Activated naive CD8-positive, alpha-beta T cell (primary cell): ENCODE results near the gene PIK3R3.
"Not testable (repeated sequence)": the region's sequence is repeated elsewhere in the genome, so short reads cannot be mapped to it uniquely, and the experiment has no call there.

ENCODE experiments used
- H3K27ac Mint-ChIP-seq: one replicate; pipeline ENCODE4 v1.8.0; 2021; ENCODE audit warnings: mixed read lengths
- H3K27me3 Mint-ChIP-seq: one replicate; pipeline ENCODE4 v1.8.0; 2021; ENCODE audit warnings: mixed read lengths
- H3K36me3 Mint-ChIP-seq: one replicate; pipeline ENCODE4 v1.8.0; 2021; ENCODE audit warnings: mixed read lengths
- H3K4me1 Mint-ChIP-seq: one replicate; pipeline ENCODE4 v1.8.0; 2021; ENCODE audit warnings: low read depth, mixed read lengths
- H3K4me3 Mint-ChIP-seq: one replicate; pipeline ENCODE4 v1.8.0; 2021; ENCODE audit warnings: mild to moderate bottlenecking, mixed read lengths
- H3K9me3 Mint-ChIP-seq: one replicate; pipeline ENCODE4 v1.8.0; 2021; ENCODE audit warnings: low read depth, mixed read lengths

The PIK3R3 gene

DNA sequence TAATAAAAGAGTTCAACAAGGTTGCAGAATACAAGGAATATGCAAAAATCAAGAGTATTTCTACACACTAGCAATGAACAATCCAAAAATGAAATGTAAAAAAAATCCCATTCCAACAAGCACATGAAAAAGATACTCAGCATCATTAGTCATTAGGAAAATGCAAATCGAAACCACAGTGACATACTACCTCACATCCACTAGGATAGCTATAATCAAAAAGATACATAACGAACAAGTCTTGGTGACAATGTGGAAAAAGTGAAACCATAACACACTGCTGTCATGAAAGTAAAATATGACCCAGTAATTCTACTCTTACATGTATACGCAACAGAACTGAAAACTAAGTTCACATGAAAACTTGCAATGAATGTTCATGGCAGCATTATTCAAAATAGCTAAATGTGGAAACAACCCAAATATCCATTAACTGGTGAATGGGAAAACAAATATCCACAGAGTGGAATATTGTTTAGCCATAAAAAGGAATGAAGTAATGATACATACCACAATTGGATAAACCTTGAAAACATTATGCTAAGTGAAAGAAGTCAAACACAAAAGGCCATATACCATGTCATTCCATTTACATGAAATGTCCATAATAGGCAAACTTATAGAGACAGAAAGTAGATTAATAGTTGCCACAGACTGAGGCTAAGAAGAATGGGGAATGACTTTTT, 34.3 kb downstream of the PIK3R3 start:
- H3K27me3 Mint-ChIP-seq: no peaks in the 10 kb centered on the region
- H3K4me1 Mint-ChIP-seq: peaks cover 4% of the 10 kb centered on the region
- peaks cover 8% of the 10 kb centered on the region for H3K9me3 Mint-ChIP-seq
- H3K36me3 Mint-ChIP-seq: peaks cover 4% of the 10 kb centered on the region
- peak overlapping the region; percentile 50 for H3K27ac Mint-ChIP-seq
- no peak overlapping the region for H3K4me3 Mint-ChIP-seq

DNA sequence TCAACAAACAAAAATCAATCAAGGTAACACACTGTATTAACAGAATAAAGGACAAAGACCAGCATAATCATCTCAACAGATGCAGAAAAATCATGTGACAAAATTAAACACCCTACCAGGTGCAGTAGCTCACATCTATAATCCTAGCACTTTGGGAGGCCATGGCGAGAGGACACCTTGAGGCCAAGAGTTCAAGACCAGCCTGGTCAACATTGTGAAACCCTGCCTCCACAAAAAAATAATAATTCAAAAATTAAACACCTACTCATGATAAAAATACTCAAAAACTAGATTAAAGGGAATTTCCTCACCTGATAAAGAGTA, 35.3 kb downstream of the PIK3R3 start:
- Mint-ChIP-seq H3K27ac (no peak overlapping the region), H3K27me3 (no peaks in the 10 kb centered on the region), H3K36me3 (peaks cover 4% of the 10 kb centered on the region), H3K4me1 (peaks cover 4% of the 10 kb centered on the region), H3K4me3 (no peak overlapping the region), H3K9me3 (peaks cover 8% of the 10 kb centered on the region)

DNA sequence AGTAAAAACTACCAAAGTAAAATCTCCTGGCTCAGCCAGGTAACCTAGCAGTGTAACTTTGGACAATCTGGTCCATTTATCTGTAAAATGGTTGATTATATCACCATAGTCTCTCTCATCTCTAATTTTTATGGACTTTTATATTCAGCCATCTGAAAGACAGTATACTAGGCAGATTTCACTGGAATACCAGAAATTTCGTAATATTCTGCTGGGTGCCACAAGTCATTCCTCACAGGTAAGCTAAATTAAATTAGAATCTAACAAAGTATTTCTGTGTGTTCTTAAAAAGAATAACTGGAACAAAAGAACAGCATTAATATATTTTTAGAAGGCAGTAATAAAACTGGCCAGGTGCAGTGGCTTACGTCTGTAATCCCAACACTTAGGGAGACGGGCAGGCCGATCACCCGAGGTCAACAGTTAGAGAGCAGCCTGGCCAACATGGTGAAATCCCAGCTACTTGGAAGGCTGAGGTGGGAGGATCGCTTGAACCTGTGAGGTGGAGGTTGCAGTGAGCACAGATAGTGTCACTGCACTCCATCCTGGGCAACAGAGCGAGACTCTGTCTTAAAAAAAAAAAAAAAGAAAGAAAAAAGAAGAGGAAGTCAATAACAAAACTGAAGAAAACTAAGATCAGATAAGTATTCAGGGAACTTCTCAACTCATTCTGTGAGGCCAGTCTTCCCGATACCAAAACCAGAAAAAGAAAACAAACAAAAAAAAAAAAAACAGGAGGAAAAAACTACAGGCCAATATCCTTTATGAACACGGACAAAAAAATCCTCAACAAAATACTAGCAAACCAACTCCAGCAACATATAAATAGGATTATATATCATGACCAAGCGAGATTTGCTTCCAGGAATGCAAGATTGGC, 35.9 kb downstream of the PIK3R3 start:
- Mint-ChIP-seq H3K9me3 (peaks cover 8% of the 10 kb centered on the region), H3K4me1 (peaks cover 4% of the 10 kb centered on the region), H3K27ac (no peak overlapping the region), H3K36me3 (peaks cover 4% of the 10 kb centered on the region), H3K27me3 (no peaks in the 10 kb centered on the region), H3K4me3 (no peak overlapping the region)

DNA sequence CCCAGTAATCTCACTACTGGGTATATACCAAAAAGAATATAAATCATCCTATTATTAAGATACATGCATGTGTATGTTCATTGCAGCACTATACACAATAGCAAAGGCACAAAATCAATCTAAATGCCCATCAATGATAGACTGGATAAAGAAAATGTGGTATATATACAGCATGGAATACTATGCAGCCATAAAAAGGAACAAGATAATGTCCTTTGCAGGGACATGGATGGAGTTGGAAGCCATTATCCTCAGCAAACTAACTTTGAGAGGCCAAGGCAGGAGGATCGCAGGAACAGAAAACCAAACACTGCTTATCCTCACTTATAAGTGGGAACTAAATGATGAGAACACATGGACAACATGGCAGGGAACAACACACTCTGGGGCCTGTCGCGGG, 37.3 kb downstream of the PIK3R3 start:
- not testable (repeated sequence) for H3K36me3 Mint-ChIP-seq, H3K27me3 Mint-ChIP-seq, H3K27ac Mint-ChIP-seq, H3K4me1 Mint-ChIP-seq, H3K4me3 Mint-ChIP-seq, H3K9me3 Mint-ChIP-seq

DNA sequence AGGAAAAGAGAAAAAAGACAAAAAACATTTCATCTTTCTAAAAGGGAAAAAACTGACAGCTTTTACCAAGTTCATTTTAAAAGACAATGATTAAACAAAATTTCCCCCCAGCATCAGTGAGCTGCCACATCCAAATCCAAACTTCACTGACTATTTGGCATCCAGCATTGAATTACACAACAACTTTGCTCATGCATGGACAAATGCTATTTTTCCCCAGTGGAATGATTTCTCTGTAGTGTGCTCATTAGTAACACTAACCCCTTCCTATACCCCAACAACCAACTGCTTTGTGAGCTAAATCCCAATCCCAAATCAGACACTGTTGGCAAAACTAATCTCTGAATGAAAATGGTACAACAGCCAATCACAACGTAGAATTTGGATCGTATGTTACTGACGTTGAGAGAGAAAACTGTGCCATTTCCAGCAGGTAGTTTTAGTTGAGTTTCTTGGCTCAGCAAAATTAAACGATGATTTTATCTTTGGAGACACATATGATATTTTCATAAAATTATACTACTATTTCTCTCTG, 37.9 kb downstream of the PIK3R3 start:
- Mint-ChIP-seq H3K27ac (no peak overlapping the region), H3K36me3 (peaks cover 4% of the 10 kb centered on the region), H3K27me3 (no peaks in the 10 kb centered on the region), H3K9me3 (peaks cover 5% of the 10 kb centered on the region), H3K4me3 (no peak overlapping the region), H3K4me1 (peaks cover 4% of the 10 kb centered on the region)

DNA sequence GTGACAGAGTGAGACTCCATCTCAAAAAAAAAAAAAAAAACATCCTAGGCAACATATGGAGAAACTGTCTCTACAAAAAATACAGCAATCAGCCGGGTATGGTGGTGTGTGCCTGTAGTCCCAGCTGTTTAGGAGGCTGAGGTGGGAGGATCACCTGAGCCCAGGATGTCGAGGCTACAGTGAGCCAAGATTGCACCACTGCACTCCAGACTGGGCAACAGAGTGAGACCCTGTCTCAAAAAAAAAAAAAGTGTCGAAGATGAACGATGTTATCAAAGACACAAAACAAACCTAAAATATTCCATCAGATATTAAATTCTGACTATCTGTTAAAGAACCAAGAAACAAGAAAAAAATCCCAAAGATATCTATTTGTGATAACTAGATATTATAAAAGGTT, 38.6 kb downstream of the PIK3R3 start:
- not testable (repeated sequence) for H3K27me3 Mint-ChIP-seq, H3K36me3 Mint-ChIP-seq, H3K4me1 Mint-ChIP-seq, H3K4me3 Mint-ChIP-seq, H3K27ac Mint-ChIP-seq, H3K9me3 Mint-ChIP-seq

DNA sequence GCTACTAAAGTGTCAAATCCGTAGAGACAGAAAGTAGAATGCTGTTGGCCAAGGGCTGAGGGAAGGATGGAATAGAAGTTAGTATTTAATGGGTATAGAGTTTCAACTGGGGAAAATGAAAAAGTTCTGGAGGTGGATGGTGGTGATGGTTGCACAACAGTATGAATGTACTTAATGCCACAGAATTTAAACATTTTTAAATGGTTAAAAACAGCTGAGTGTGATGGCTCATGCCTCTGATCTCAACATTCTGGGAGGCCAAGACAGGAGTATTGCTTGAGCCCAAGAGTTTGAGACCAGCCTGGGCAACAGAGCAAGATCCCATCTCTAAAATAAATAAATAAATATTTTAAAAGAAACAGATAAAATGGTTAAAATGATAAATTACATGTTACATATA, 44.5 kb downstream of the PIK3R3 start:
- Mint-ChIP-seq H3K36me3 (no peaks in the 10 kb centered on the region), H3K27ac (no peak overlapping the region), H3K4me1 (no peaks in the 10 kb centered on the region), H3K9me3 (no peaks in the 10 kb centered on the region), H3K27me3 (no peaks in the 10 kb centered on the region), H3K4me3 (no peak overlapping the region)

DNA sequence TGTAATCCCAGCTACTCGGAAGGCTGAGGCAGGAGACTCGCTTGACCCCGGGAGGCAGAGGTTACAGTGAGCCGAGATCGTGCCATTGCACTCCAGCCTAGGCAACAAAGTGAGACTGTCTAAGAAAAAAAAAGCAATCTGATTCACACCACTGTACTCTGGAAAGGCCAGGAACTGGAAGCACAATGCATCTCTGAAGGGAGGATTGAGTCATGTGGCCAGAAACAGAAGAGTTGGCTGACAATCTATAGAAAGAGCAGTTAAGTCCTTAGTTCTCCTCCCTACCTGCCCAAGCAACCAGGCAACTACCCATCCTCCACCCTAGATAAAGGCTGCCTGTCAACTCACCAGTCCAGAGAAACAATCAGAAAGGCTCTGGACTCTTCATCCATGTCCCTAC, 45.9 kb downstream of the PIK3R3 start:
- Mint-ChIP-seq H3K4me3 (no peak overlapping the region), H3K27ac (no peak overlapping the region), H3K9me3 (no peaks in the 10 kb centered on the region), H3K36me3 (no peaks in the 10 kb centered on the region), H3K4me1 (no peaks in the 10 kb centered on the region), H3K27me3 (no peaks in the 10 kb centered on the region)

DNA sequence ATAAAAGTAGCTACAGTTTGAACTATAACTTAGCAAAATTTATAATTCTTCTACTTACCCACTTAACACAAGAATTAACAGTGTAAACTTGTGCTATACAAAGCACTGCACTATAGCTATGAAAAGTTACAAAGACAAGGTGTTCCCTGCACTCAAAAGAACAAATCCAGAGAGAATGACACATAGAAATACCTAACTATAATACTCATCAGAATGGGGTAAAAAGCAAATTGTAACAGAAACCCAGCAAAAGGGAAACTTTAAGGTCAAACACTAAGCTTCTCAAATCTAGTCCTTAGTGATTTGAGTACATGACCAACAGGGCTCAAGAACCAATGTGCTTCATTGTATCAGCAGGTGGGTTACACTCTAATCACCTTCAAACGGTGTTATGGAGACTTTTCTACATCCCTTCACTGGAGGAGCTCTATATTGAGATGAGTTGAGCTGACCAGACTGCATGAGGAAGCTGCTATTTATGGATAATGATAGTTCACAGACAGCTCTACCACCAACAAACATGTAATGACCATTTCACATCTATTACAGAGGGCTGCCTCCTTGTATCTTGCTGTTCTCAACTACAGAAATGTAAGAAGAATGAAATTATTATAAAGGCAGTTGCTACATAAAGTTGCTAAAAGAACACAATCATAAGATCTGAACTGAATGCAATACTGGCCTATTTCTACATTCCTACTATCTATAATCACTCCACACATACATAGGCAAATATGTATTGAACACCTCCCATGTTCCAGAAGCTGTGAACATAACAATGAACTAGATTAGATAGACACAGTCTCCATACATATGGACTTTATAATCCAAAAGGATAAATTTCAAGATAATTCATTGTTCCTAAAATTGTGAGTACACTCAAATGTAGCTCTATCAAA, 47.6 kb downstream of the PIK3R3 start:
- Mint-ChIP-seq H3K4me1 (no peaks in the 10 kb centered on the region), H3K4me3 (no peak overlapping the region)

DNA sequence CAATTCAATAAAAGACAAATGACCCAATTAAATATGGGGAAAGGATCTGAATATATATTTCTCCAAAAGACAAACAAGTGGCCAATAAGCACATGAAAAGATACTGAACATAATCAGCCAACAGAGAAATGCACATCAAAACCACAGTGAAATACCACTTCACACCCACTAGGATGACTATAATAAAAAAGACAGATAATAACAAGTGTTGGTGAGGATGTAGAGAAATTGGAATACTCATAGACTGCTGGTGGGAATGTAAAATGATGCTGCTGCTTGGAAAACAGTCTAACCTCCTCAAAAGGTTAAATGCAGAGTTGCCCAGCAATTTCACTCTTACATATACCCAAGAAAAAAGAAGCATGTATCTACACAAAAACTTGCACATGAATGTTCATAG, 48.9 kb downstream of the PIK3R3 start:
- no peak overlapping the region for H3K27ac Mint-ChIP-seq
- H3K4me3 Mint-ChIP-seq: no peak overlapping the region
- no peaks in the 10 kb centered on the region for H3K36me3 Mint-ChIP-seq
- H3K27me3 Mint-ChIP-seq: no peaks in the 10 kb centered on the region
- H3K4me1 Mint-ChIP-seq: no peaks in the 10 kb centered on the region
- H3K9me3 Mint-ChIP-seq: no peaks in the 10 kb centered on the region

More for the DNA sequence above, 47.6 kb downstream of the PIK3R3 start:
- Mint-ChIP-seq H3K9me3 (no peaks in the 10 kb centered on the region), H3K27ac (no peak overlapping the region), H3K27me3 (no peaks in the 10 kb centered on the region), H3K36me3 (no peaks in the 10 kb centered on the region)

DNA sequence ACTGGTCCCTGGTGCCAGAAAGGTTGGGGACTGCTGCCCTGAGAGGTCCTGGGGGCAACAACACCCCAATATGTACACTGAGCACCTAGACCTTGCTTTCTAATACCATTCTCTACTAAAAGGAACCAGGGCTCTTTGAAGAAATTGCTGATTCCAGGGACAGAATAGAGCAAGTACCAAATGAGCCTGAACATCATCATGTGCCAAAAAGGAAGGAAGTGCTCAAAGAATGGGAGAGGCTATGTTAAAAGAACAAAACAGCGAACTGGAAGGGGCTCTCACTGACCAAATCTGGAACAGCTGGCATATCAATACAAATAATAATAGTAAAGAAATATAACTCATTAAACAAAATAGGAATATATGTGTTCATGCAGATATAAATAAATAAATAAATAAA, 50.8 kb downstream of the PIK3R3 start:
- Mint-ChIP-seq H3K27me3 (no peaks in the 10 kb centered on the region), H3K27ac (no peak overlapping the region), H3K4me3 (no peak overlapping the region), H3K36me3 (no peaks in the 10 kb centered on the region), H3K4me1 (no peaks in the 10 kb centered on the region), H3K9me3 (no peaks in the 10 kb centered on the region)

DNA sequence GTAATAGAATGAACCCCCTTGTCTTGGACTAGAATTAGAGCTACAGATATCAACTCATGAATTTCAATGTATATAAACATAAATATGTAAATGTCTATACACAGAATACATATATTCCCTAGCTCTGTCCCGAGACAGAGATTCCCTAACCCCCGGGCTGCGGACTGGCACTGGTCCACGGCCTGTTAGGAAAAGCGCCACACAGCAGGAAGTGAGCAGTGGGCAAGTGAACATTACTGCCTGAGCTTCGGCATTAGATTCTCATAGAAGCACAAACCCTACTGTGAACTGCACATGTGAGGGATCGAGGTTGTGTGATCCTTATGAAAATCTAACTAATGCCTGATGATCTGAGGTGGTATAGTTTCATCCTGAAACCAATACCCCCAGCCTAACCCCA, 51.2 kb downstream of the PIK3R3 start:
- Mint-ChIP-seq H3K27me3 (no peaks in the 10 kb centered on the region), H3K27ac (no peak overlapping the region), H3K9me3 (no peaks in the 10 kb centered on the region), H3K4me1 (no peaks in the 10 kb centered on the region), H3K36me3 (no peaks in the 10 kb centered on the region), H3K4me3 (no peak overlapping the region)

DNA sequence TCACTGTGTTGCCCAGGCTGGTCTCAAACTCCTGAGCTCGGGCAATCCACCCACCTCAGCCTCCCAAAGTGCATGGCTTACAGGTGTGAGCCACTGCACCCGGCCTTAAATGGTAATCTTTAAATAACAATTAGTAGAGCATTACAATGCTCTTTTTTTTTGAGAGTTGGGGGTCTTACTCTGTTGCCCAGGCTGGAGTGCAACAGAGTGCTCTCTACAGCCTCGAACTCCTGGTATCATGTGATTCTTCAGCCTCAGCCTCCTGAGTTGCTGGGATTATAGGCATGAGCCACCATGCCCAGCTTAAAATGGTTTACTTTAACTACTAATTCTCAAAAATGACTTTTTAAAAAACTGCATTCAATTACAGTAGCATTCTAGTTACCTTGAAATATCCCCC, 52.2 kb downstream of the PIK3R3 start:
- H3K36me3 Mint-ChIP-seq: no peaks in the 10 kb centered on the region
- no peaks in the 10 kb centered on the region for H3K4me1 Mint-ChIP-seq
- no peaks in the 10 kb centered on the region for H3K9me3 Mint-ChIP-seq
- no peak overlapping the region for H3K27ac Mint-ChIP-seq
- no peaks in the 10 kb centered on the region for H3K27me3 Mint-ChIP-seq
- no peak overlapping the region for H3K4me3 Mint-ChIP-seq

DNA sequence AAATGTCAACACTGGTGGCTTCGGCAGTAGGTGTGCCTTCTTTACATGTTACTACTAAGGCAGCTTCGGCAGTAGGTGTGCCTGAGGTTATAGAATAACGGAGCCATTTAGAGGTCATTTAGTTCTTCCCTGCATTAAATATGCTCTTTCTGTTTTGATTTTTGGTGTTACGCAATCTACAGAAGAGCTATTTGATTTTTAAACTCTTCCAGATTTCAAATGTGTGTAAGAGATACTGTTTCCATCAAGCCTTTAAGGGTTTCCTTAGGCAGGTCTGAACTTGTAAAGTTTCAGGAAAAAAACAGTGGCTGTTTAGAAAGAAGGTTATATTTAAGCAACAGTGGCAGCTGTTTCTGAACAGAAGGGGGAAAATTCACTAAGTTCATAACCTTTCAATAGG, 54.8 kb downstream of the PIK3R3 start:
- H3K27me3 Mint-ChIP-seq: no peaks in the 10 kb centered on the region
- no peaks in the 10 kb centered on the region for H3K9me3 Mint-ChIP-seq
- H3K27ac Mint-ChIP-seq: no peak overlapping the region
- H3K4me1 Mint-ChIP-seq: no peaks in the 10 kb centered on the region
- no peaks in the 10 kb centered on the region for H3K36me3 Mint-ChIP-seq
- H3K4me3 Mint-ChIP-seq: no peak overlapping the region

DNA sequence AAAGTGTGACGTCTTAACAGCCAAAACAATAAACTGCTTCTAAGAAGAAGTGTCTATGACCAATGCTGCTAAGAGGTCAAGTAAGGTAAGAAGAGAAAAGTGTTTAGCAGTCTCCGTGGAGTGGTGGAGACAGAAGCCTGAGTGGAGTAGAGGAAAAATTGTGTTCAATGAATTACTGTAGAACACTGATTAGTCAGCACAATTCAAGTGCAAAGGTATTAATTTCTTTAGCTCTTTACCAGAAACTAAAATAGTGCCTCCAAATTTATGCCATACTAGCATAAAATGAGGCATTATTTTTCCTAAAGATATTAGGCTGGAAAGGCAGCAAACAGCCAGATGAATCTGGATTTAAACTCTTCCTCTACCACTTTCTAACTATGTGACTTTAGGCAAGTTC, 56.1 kb downstream of the PIK3R3 start:
- Mint-ChIP-seq H3K27me3 (no peaks in the 10 kb centered on the region), H3K4me1 (no peaks in the 10 kb centered on the region), H3K27ac (no peak overlapping the region), H3K36me3 (no peaks in the 10 kb centered on the region), H3K9me3 (no peaks in the 10 kb centered on the region), H3K4me3 (no peak overlapping the region)
